B cell (primary cell): ENCODE results near the gene OLFML1. TPM values are rescaled to one million over a fixed set of nuclear protein-coding genes. Genes with fewer than 3 reads are reported as not detected.

ENCODE experiments used
- ATAC-seq: fragments of 200-7000 bp; cut with Tn5 transposase; one replicate; pipeline ENCODE4 v1.10.0; 2021; ENCODE audit warnings: low read depth, mild to moderate bottlenecking, moderate number of reproducible peaks, moderate library complexity
- CTCF ChIA-PET: fragments of 350-600 bp; sonication (Branson Sonifier 250); formaldehyde crosslinking; loops from one replicate; lab custom pipeline; 2021; ENCODE audit warnings: antibody characterized with exemption, inconsistent platforms; lab: Charles Lee
- POLR2A ChIA-PET: fragments of 350-600 bp; sonication (Branson Sonifier 250); formaldehyde crosslinking; loops from one replicate; lab custom pipeline; 2021; ENCODE audit warnings: antibody characterized with exemption; lab: Charles Lee
- DNase-seq: peaks from one replicate; pipeline ENCODE4 v3.0.0; 2013
- H2AFZ ChIP-seq: 2 replicates; pipeline ENCODE4 v1.6.1; 2012; ENCODE audit warnings: mild to moderate bottlenecking, low read depth, low read length; ENCODE audit not compliant: insufficient read depth, poor library complexity, severe bottlenecking
- H3K27ac ChIP-seq, 2 donors: 1 replicate in 1 of 2; 2 replicates in 1 of 2; pipeline ENCODE4 v1.5.1; 2012 to 2013; ENCODE audit warnings: low read length in 2 of 2, mild to moderate bottlenecking in 2 of 2, moderate library complexity in 1 of 2
- H3K27me3 ChIP-seq, 4 experiments: fragments of 200-600 bp in 1 of 4; sonication (generic) in 1 of 4; replicated peaks in 1 of 4; 1 replicate in 2 of 4; 2 replicates in 2 of 4; pipeline versions ENCODE4 v1.6.1 to v1.7.0; 2013 to 2016; ENCODE audit warnings: low read length in 3 of 4, mild to moderate bottlenecking in 2 of 4, mixed read lengths in 1 of 4, moderate library complexity in 1 of 4; ENCODE audit not compliant: insufficient read depth in 4 of 4, control insufficient read depth in 3 of 4; ENCODE audit errors: control extremely low read depth in 1 of 4
- H3K36me3 ChIP-seq, 2 experiments: replicated peaks in 1 of 2; 1 replicate in 1 of 2; 2 replicates in 1 of 2; pipeline versions ENCODE4 v1.6.1 to v1.7.1; 2013; ENCODE audit warnings: low read length in 1 of 2; ENCODE audit not compliant: insufficient read depth in 2 of 2, control insufficient read depth in 1 of 2; ENCODE audit errors: control extremely low read depth in 1 of 2, extremely low read depth in 1 of 2
- H3K4me1 ChIP-seq, 2 donors: fragments of 200-600 bp in 1 of 2; sonication (generic) in 1 of 2; 1 replicate in 1 of 2; 2 replicates in 1 of 2; pipeline versions ENCODE4 v1.5.1 to v1.6.1; 2013 to 2017; ENCODE audit warnings: low read length in 2 of 2; ENCODE audit not compliant: control insufficient read depth in 2 of 2, insufficient read depth in 2 of 2
- H3K4me2 ChIP-seq: replicated peaks from 2 replicates; pipeline ENCODE3; 2012; ENCODE audit warnings: mild to moderate bottlenecking, low read depth, low read length; ENCODE audit not compliant: poor library complexity, severe bottlenecking
- H3K4me3 ChIP-seq, 5 experiments: fragments of 200-600 bp in 1 of 5; sonication (generic) in 1 of 5; 1 replicate in 3 of 5; 2 replicates in 2 of 5; pipeline versions ENCODE4 v1.5.1 to v1.7.0; 2011 to 2016; ENCODE audit warnings: low read length in 4 of 5, mild to moderate bottlenecking in 4 of 5, low read depth in 2 of 5, control low read depth in 1 of 5, moderate library complexity in 1 of 5; ENCODE audit not compliant: insufficient read depth in 1 of 5; ENCODE audit errors: control extremely low read depth in 1 of 5, extremely low read depth in 1 of 5
- H3K79me2 ChIP-seq: fragments of 200-600 bp; sonication (generic); one replicate; pipeline ENCODE4 v1.6.0; 2016; ENCODE audit warnings: low read length; ENCODE audit not compliant: control insufficient read depth, insufficient read depth
- H3K9ac ChIP-seq: fragments of 200-600 bp; sonication (generic); 2 replicates; pipeline ENCODE4 v1.6.1; 2017; ENCODE audit warnings: mild to moderate bottlenecking, low read length, moderate library complexity
- H3K9me3 ChIP-seq, 3 donors: one replicate each; pipeline versions ENCODE4 v1.6.1 to v1.7.1; 2013; ENCODE audit warnings: low read length in 2 of 3; ENCODE audit not compliant: control insufficient read depth in 2 of 3, insufficient read depth in 1 of 3; ENCODE audit errors: control extremely low read depth in 1 of 3
- H4K20me1 ChIP-seq: 2 replicates; pipeline ENCODE4 v1.6.0; 2012; ENCODE audit warnings: mild to moderate bottlenecking, low read length; ENCODE audit not compliant: insufficient read depth, control insufficient read depth, poor library complexity, severe bottlenecking
- H3K27ac Mint-ChIP-seq: one replicate; pipeline ENCODE4 v1.8.0; 2021; ENCODE audit warnings: mixed read lengths
- H3K27me3 Mint-ChIP-seq: one replicate; pipeline ENCODE4 v1.8.0; 2021; ENCODE audit warnings: mixed read lengths
- H3K4me1 Mint-ChIP-seq: one replicate; pipeline ENCODE4 v1.8.0; 2021; ENCODE audit warnings: mixed read lengths
- H3K4me3 Mint-ChIP-seq: one replicate; pipeline ENCODE4 v1.8.0; 2021; ENCODE audit warnings: mixed read lengths
- H3K9me3 Mint-ChIP-seq: one replicate; pipeline ENCODE4 v1.8.0; 2022; ENCODE audit warnings: mixed read lengths; ENCODE audit not compliant: insufficient read depth
- EZH2 ChIP-seq: IDR thresholded peaks from 2 replicates; pipeline ENCODE4 v1.6.1; 2012; ENCODE audit warnings: borderline replicate concordance, low read depth, mild to moderate bottlenecking, moderate library complexity, low read length; ENCODE audit not compliant: insufficient read depth, poor library complexity, severe bottlenecking
- WGBS: methylation state at CpG from one replicate; pipeline ENCODE4 v1.1.5; 2013; ENCODE audit warnings: missing lambda C conversion rate; ENCODE audit not compliant: insufficient coverage; 5-methylcytosine and 5-hydroxymethylcytosine counted together
- intact Hi-C: fragments of 100-400 bp; cut with micrococcal nuclease; formaldehyde crosslinking; loops from one replicate; pipeline ENCODE4 v1.10.0; 2022
- polyA plus RNA-seq: library from polyadenylated mRNA; depleted of rRNA; stranded (reverse); fragments of >200 nt; gene quantifications from 2 replicates; pipeline ENCODE4 v1.2.3, GENCODE V29; 2012
- total RNA-seq, 2 donors: library from RNA; stranded (reverse); fragments of 120-200 nt in 1 of 2; gene quantifications; 1 replicate in 1 of 2; 2 replicates in 1 of 2; pipeline versions ENCODE4 v1.2.3 to v1.2.4, GENCODE V29; 2013 to 2022
- TF ChIP-seq, protein P1 (sequence below): fragments of 200-600 bp; IDR thresholded peaks from one replicate; pipeline ENCODE4 v1.8.0; 2022; ENCODE audit warnings: antibody characterized with exemption, mild to moderate bottlenecking

Gene OLFML1
- total and polyA plus RNA-seq, 2 donors (not counting 1 experiment from before 2014, with no cell fraction given) = not detected

DNA sequence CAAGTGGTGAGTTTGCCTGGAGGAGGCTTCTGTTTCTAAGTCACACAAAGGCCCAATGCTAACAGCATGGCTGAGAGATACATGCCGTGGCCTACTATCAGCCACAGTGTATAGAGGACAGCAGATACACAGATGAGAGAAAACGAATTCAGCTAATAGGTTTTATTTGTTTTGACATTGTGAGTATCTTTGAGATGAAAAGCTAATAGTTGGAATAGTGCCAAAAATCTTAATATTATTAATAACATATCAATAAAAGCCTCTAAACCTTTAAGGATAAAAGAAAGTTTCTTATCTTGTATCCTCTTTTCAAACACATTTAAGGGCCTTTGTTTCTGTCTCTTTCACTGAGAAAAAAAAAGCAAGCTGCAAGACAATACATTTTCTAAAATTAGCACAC is 30.5 kb upstream of the OLFML1 start:
- no peaks in the 10 kb centered on the region for H3K4me1 ChIP-seq
- peaks cover 0 to 13% of the 10 kb centered on the region in 2 experiments for H3K36me3 ChIP-seq
- no peak overlapping the region for H3K4me2 ChIP-seq
- ChIA-PET CTCF (interaction anchor here (0.7 to 1.2 kb wide), 5 partner anchors 9 to 74 kb away, joined by 3 to 4 read pairs (median 3); no protein-coding TSS in a partner anchor), POLR2A (no interaction called here)
- H3K27me3 ChIP-seq = no peaks in the 10 kb centered on the region
- no peak overlapping the region for H3K9ac ChIP-seq
- WGBS = 100% methylated on average over 1 of the region's 2 CpGs
- no peak for ATAC-seq
- Mint-ChIP-seq H3K9me3 (no peaks in the 10 kb centered on the region), H3K4me1 (no peaks in the 10 kb centered on the region), H3K27ac (no peak overlapping the region), H3K4me3 (no peak overlapping the region), H3K27me3 (no peaks in the 10 kb centered on the region)
- intact Hi-C loops = no loop called here
- H3K4me3 ChIP-seq = no peak overlapping the region
- no peak for TF ChIP-seq EZH2
- TF ChIP-seq, protein P1, sequence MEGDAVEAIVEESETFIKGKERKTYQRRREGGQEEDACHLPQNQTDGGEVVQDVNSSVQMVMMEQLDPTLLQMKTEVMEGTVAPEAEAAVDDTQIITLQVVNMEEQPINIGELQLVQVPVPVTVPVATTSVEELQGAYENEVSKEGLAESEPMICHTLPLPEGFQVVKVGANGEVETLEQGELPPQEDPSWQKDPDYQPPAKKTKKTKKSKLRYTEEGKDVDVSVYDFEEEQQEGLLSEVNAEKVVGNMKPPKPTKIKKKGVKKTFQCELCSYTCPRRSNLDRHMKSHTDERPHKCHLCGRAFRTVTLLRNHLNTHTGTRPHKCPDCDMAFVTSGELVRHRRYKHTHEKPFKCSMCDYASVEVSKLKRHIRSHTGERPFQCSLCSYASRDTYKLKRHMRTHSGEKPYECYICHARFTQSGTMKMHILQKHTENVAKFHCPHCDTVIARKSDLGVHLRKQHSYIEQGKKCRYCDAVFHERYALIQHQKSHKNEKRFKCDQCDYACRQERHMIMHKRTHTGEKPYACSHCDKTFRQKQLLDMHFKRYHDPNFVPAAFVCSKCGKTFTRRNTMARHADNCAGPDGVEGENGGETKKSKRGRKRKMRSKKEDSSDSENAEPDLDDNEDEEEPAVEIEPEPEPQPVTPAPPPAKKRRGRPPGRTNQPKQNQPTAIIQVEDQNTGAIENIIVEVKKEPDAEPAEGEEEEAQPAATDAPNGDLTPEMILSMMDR = no peak
- no peak overlapping the region for H2AFZ ChIP-seq
- H3K79me2 ChIP-seq = no peaks in the 10 kb centered on the region
- no peaks in the 10 kb centered on the region for H4K20me1 ChIP-seq
- DNase-seq = no peak
- H3K9me3 ChIP-seq = no peaks in the 10 kb centered on the region
- H3K27ac ChIP-seq = no peak overlapping the region

DNA sequence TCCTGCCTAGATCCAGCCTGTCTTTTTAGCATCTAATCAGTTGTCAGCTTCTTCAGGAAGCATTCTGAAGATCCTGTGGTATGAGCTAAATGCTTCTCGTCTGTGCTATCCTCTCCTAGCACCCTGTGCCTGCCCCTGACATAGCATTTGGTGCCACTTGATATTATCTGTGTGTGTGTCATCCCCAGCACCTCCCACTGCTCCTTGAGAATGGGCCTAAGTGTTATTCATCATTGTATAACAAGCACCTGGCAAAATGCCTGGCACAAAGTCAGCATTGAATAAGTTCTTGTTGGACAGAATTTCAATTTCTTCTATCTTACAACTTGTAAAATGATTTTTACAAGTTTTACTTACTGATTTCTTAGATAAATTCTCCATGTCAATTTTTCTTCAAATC is 28.1 kb upstream of the OLFML1 start:
- H3K9me3 ChIP-seq = peaks cover 0 to 1% (median 0%) of the 10 kb centered on the region in 3 donors
- H3K4me3 ChIP-seq = no peak overlapping the region
- ATAC-seq (no peak), DNase-seq (no peak)
- H3K27ac Mint-ChIP-seq = no peak overlapping the region
- H3K4me1 ChIP-seq = no peaks in the 10 kb centered on the region
- TF ChIP-seq, protein P1 = no peak
- no peak overlapping the region for H3K27ac ChIP-seq
- H3K27me3 ChIP-seq = no peaks in the 10 kb centered on the region
- peaks cover 3% of the 10 kb centered on the region for H3K4me1 Mint-ChIP-seq
- H3K36me3 ChIP-seq = peaks cover 0 to 11% of the 10 kb centered on the region in 2 experiments
- H3K4me2 ChIP-seq = no peak overlapping the region
- CTCF ChIA-PET = interaction anchor here (3.5 kb wide), 1 partner anchor 15 kb away, joined by 12 read pairs; no protein-coding TSS in a partner anchor
- H3K27me3 Mint-ChIP-seq = no peaks in the 10 kb centered on the region
- no peak overlapping the region for H3K9ac ChIP-seq
- H3K79me2 ChIP-seq = no peaks in the 10 kb centered on the region
- H4K20me1 ChIP-seq = no peaks in the 10 kb centered on the region
- intact Hi-C loops = no loop called here
- no CpG with 5 or more reads among the region's 1 CpG for WGBS
- POLR2A ChIA-PET = no interaction called here
- H2AFZ ChIP-seq = no peak overlapping the region
- no peak overlapping the region for H3K4me3 Mint-ChIP-seq
- H3K9me3 Mint-ChIP-seq = no peaks in the 10 kb centered on the region
